PC-9 (cell line): ENCODE data around the gene NUDT22. TPM values are rescaled to one million over a fixed set of nuclear protein-coding genes. Genes with fewer than 3 reads are reported as not detected.

Experiments
- BruUV-seq: library from RNA; stranded (reverse); fragments of 400-500 nt; replicated peaks from 2 replicates; lab custom pipeline; 2021; lab: Mats Ljungman, UMichigan
- CTCF ChIA-PET: fragments of 300-600 bp; sonication (Branson Sonifier 250); formaldehyde crosslinking; loops from one replicate; lab custom pipeline; 2022; ENCODE audit warnings: antibody characterized with exemption; lab: Charles Lee
- POLR2A ChIA-PET: fragments of 300-600 bp; sonication (Branson Sonifier 250); formaldehyde crosslinking; loops from one replicate; lab custom pipeline; 2022; ENCODE audit warnings: antibody characterized with exemption; ENCODE audit not compliant: unreplicated experiment; lab: Charles Lee
- DNase-seq, 2 experiments: peaks; one replicate each; pipeline versions ENCODE4 v3.0.0 to v3.0.0-alpha.2; 2015 to 2022; ENCODE audit warnings: mixed read lengths in 1 of 2
- H2AFZ ChIP-seq: fragments of 200-600 bp; sonication (generic); 2 replicates; pipeline ENCODE4 v1.8.1; 2017; ENCODE audit warnings: antibody characterized with exemption
- H3F3A ChIP-seq: fragments of 200-600 bp; sonication (generic); 2 replicates; pipeline ENCODE4 v1.8.1; 2017; ENCODE audit warnings: antibody characterized with exemption, mild to moderate bottlenecking, low read depth; ENCODE audit not compliant: insufficient read depth
- H3K27ac ChIP-seq: fragments of 200-600 bp; sonication (generic); 2 replicates; pipeline ENCODE4 v1.6.1; 2016; ENCODE audit warnings: mixed run types
- H3K27me3 ChIP-seq: fragments of 200-600 bp; sonication (generic); 2 replicates; pipeline ENCODE4 v1.6.1; 2016; ENCODE audit warnings: low read depth, mixed run types; ENCODE audit not compliant: insufficient read depth
- H3K36me3 ChIP-seq: fragments of 200-600 bp; sonication (generic); 2 replicates; pipeline ENCODE4 v1.6.1; 2016; ENCODE audit warnings: low read depth, mixed run types
- H3K4me1 ChIP-seq: fragments of 200-600 bp; sonication (generic); replicated peaks from 2 replicates; pipeline ENCODE4 v1.6.1; 2016; ENCODE audit warnings: mixed run types; ENCODE audit not compliant: insufficient read depth
- H3K4me2 ChIP-seq: fragments of 200-600 bp; sonication (generic); 2 replicates; pipeline ENCODE4 v1.6.1; 2017; ENCODE audit warnings: mixed run types
- H3K4me3 ChIP-seq: fragments of 200-600 bp; sonication (generic); 2 replicates; pipeline ENCODE4 v1.6.1; 2016; ENCODE audit warnings: mixed run types
- H3K79me2 ChIP-seq: fragments of 200-600 bp; sonication (generic); 2 replicates; pipeline ENCODE4 v1.6.1; 2017; ENCODE audit warnings: low read depth, mixed run types
- H3K9me2 ChIP-seq: fragments of 200-600 bp; sonication (generic); 2 replicates; pipeline ENCODE4 v1.8.1; 2017; ENCODE audit warnings: mild to moderate bottlenecking; ENCODE audit not compliant: insufficient read depth
- H3K9me3 ChIP-seq: fragments of 200-600 bp; sonication (generic); 2 replicates; pipeline ENCODE4 v1.8.1; 2016; ENCODE audit warnings: low read depth; ENCODE audit not compliant: insufficient read depth
- H4K20me1 ChIP-seq: fragments of 200-600 bp; sonication (generic); 2 replicates; pipeline ENCODE4 v1.8.1; 2017; ENCODE audit not compliant: insufficient read depth
- CTCF ChIP-seq: fragments of 200-600 bp; sonication (generic); conservative IDR thresholded peaks from 2 replicates; pipeline ENCODE4 v1.6.1; 2017; ENCODE audit warnings: mixed run types, antibody characterized with exemption, mild to moderate bottlenecking, moderate library complexity
- EZH2 ChIP-seq: fragments of 200-600 bp; sonication (generic); IDR thresholded peaks from 2 replicates; pipeline ENCODE4 v1.8.0; 2017; ENCODE audit warnings: antibody characterized with exemption, low read depth
- intact Hi-C: fragments of 100-400 bp; cut with micrococcal nuclease; formaldehyde crosslinking; loops from one replicate; pipeline ENCODE4 v1.10.0; 2022; ENCODE audit not compliant: unreplicated experiment
- total RNA-seq: library from RNA; stranded (reverse); gene quantifications from 2 replicates; pipeline ENCODE4 v1.2.3, GENCODE V29; 2021

NUDT22 gene
- total RNA-seq, 1 experiment from 2014 or later = 87.4 TPM

- ChIA-PET CTCF (no interaction called here), POLR2A (no interaction called here)
- DNase-seq = no peak
- H3K79me2 ChIP-seq = peaks cover 24% of the 10 kb centered on the region
- intact Hi-C loops = no loop called here
- TF ChIP-seq CTCF = no peak
- no peak for TF ChIP-seq EZH2
- H3K36me3 ChIP-seq = peaks cover 61% of the 10 kb centered on the region
- H2AFZ ChIP-seq = no peak overlapping the region
- peaks cover 34% of the 10 kb centered on the region for H4K20me1 ChIP-seq
- H3K4me3 ChIP-seq = no peak overlapping the region
- no peak overlapping the region for H3K27ac ChIP-seq
- H3F3A ChIP-seq = peaks cover 88% of the 10 kb centered on the region
- no peaks in the 10 kb centered on the region for H3K27me3 ChIP-seq
- H3K4me2 ChIP-seq = no peak overlapping the region
- BruUV-seq = no TSS peak
- no peaks in the 10 kb centered on the region for H3K4me1 ChIP-seq
- no peaks in the 10 kb centered on the region for H3K9me3 ChIP-seq
- H3K9me2 ChIP-seq = no peaks in the 10 kb centered on the region
These were observed 27.6 kb upstream of the NUDT22 start for GRCh38 chr11:64198511-64198910.

GRCh38 chr11:64201543-64201942, 24.5 kb upstream of the NUDT22 start:
- Histone ChIP-seq H3K4me3 (no peak overlapping the region), H3K27me3 (no peaks in the 10 kb centered on the region), H3K9me3 (no peaks in the 10 kb centered on the region), H3K27ac (no peak overlapping the region), H3K79me2 (peaks cover 11% of the 10 kb centered on the region; the same call in 1 of the 2 replicates), H3K4me1 (0 out of 2 replicates have a peak, but pooled peaks cover 4% of the 10 kb centered on the region), H3F3A (peaks cover 94% of the 10 kb centered on the region), H4K20me1 (peaks cover 41% of the 10 kb centered on the region), H3K9me2 (no peaks in the 10 kb centered on the region), H3K4me2 (no peak overlapping the region), H3K36me3 (peaks cover 38% of the 10 kb centered on the region), H2AFZ (no peak overlapping the region)
- ChIA-PET POLR2A (interaction anchor here (0.6 kb wide), 1 partner anchor 16 kb away, joined by 16 read pairs; the partner anchor contains the start of gene STIP1), CTCF (no interaction called here)
- no TSS peak for BruUV-seq
- intact Hi-C loops = no loop called here
- TF ChIP-seq EZH2 = no peak
- no peak for TF ChIP-seq CTCF
- DNase-seq = no peak

- no peak overlapping the region for H3K27ac ChIP-seq
- POLR2A ChIA-PET = no interaction called here
These were observed 23.1 kb upstream of the NUDT22 start for GRCh38 chr11:64202992-64203391.

More at GRCh38 chr11:64202992-64203391, 23.1 kb upstream of the NUDT22 start:
- H3F3A ChIP-seq = peaks cover 89% of the 10 kb centered on the region
- intact Hi-C loops = no loop called here
- TF ChIP-seq CTCF = no peak
- no peak for TF ChIP-seq EZH2
- H3K4me2 ChIP-seq = no peak overlapping the region
- H3K9me3 ChIP-seq = no peaks in the 10 kb centered on the region
- CTCF ChIA-PET = interaction anchor here (0.6 kb wide), 1 partner anchor 128 kb away, joined by 11 read pairs; no protein-coding TSS in a partner anchor
- no peaks in the 10 kb centered on the region for H3K9me2 ChIP-seq
- no TSS peak for BruUV-seq
- no peak for DNase-seq
- H4K20me1 ChIP-seq = peaks cover 39% of the 10 kb centered on the region
- no peak overlapping the region for H2AFZ ChIP-seq
- no peak overlapping the region for H3K4me3 ChIP-seq
- H3K36me3 ChIP-seq = peaks cover 26% of the 10 kb centered on the region
- no peaks in the 10 kb centered on the region for H3K27me3 ChIP-seq
- no peaks in the 10 kb centered on the region for H3K79me2 ChIP-seq
- H3K4me1 ChIP-seq = 0 out of 2 replicates have a peak, but pooled peaks cover 4% of the 10 kb centered on the region
